ENCODE results near the gene DENND4C. TPM values are rescaled to one million over a fixed set of nuclear protein-coding genes. Genes with fewer than 3 reads are reported as not detected.

Gene DENND4C
- total and polyA plus RNA-seq, 2 of the 4 experiments (the other 2 are of a cell fraction): 9.0 to 32.6 TPM

DNA sequence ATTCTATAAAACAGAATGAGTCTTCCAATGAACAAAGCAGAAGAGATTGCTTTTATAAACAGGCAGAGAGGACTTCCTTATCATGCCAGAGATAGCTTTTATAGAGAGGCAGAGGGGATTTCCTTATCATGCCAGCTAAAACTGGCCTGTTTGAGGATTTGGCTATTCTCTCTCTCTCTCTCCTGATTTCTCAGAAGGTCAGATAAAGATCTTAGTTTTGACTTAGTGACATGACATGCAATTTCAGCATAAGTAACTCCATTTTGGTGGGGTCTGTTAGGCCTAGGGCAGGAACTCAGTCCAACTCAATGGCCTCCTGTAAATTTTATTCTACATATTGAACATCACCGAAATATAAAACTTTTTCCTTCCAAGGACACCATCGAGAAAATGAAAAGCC is 31.5 kb upstream of the DENND4C start:
- Histone ChIP-seq H3K14ac (replicated peaks; ENCODE audit: low read depth, low read length) (no peak overlapping the region), H4K91ac (ENCODE audit: insufficient read depth, low read depth, low read length) (no peak overlapping the region), H4K20me1 (ENCODE audit: insufficient read depth, low read length) (no peaks in the 10 kb centered on the region), H3K27me3 (ENCODE audit: control insufficient read depth, insufficient read depth, low read length) (peaks cover 2% of the 10 kb centered on the region; the same call in 1 of the 2 replicates), H2BK120ac (ENCODE audit: low read depth, low read length) (no peak overlapping the region), H3K9me1 (ENCODE audit: insufficient read depth, low read length) (no peaks in the 10 kb centered on the region; the same call in 1 of the 2 replicates), H2BK20ac (ENCODE audit: low read depth, low read length) (no peak overlapping the region), H2BK15ac (ENCODE audit: low read depth, low read length) (no peak overlapping the region), H3K79me1 (ENCODE audit: low read depth in 1 of 2, low read length in 2 of 2) (no peaks in the 10 kb centered on the region), H4K5ac (ENCODE audit: low read depth, low read length) (no peak overlapping the region), H3K23ac (ENCODE audit: low read depth, low read length) (no peak overlapping the region), H2AFZ (replicated peaks; ENCODE audit: low read length, poor library complexity) (no peak overlapping the region), H3K9me3 (ENCODE audit: control insufficient read depth, insufficient read depth, low read length) (no peaks in the 10 kb centered on the region), H3K4me3 (ENCODE audit: insufficient read depth, low read depth, low read length) (no peak overlapping the region), H3K4me2 (ENCODE audit: low read depth, low read length) (no peak overlapping the region), H3K56ac (ENCODE audit: extremely low read depth, insufficient read depth, low read length) (no peak overlapping the region), H3K18ac (ENCODE audit: low read depth, low read length) (no peak overlapping the region), H3K4me1 (ENCODE audit: control insufficient read depth, insufficient read depth, low read length) (no peaks in the 10 kb centered on the region), H4K8ac (ENCODE audit: low read depth in 2 of 2, low read length in 2 of 2) (no peak overlapping the region), H3K27ac (ENCODE audit: insufficient read depth, low read length) (no peak overlapping the region), H3K36me3 (ENCODE audit: control insufficient read depth, insufficient read depth, low read length) (no peaks in the 10 kb centered on the region), H3K4ac (ENCODE audit: low read depth, low read length) (no peak overlapping the region), H3K9ac (ENCODE audit: low read depth, low read length) (no peak overlapping the region), H2AK5ac (ENCODE audit: low read depth, low read length) (no peak overlapping the region), H2AK9ac (replicated peaks; ENCODE audit: low read depth, low read length, poor library complexity) (no peak overlapping the region), H2BK5ac (ENCODE audit: low read depth, low read length, poor library complexity, severe bottlenecking) (no peak overlapping the region)
- TF ChIP-seq SMC3 (IDR thresholded peaks at IDR 0.05; ENCODE audit: low read depth, low read length) (no peak), POLR2A (IDR thresholded peaks at IDR 0.05; ENCODE audit: low read depth, low read length) (no peak), MAFK (IDR thresholded peaks at IDR 0.05; ENCODE audit: low read depth, low read length) (no peak), NFE2L2 (IDR thresholded peaks at IDR 0.05; ENCODE audit: low read depth, low read length) (no peak), FOS (IDR thresholded peaks at IDR 0.05; ENCODE audit: low read depth, low read length) (no peak), RAD21 (IDR thresholded peaks at IDR 0.05; ENCODE audit: low read length) (no peak), CHD1 (IDR thresholded peaks at IDR 0.05; ENCODE audit: low read depth, low read length) (no peak), USF2 (IDR thresholded peaks at IDR 0.05; ENCODE audit: low read depth, low read length) (no peak), MAZ (IDR thresholded peaks at IDR 0.05; ENCODE audit: borderline replicate concordance, low read depth, low read length) (no peak), CEBPB (IDR thresholded peaks at IDR 0.05; ENCODE audit: low read depth, low read length) (no peak)
- TF ChIP-seq, protein P1, sequence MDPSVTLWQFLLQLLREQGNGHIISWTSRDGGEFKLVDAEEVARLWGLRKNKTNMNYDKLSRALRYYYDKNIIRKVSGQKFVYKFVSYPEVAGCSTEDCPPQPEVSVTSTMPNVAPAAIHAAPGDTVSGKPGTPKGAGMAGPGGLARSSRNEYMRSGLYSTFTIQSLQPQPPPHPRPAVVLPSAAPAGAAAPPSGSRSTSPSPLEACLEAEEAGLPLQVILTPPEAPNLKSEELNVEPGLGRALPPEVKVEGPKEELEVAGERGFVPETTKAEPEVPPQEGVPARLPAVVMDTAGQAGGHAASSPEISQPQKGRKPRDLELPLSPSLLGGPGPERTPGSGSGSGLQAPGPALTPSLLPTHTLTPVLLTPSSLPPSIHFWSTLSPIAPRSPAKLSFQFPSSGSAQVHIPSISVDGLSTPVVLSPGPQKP (IDR thresholded peaks at IDR 0.05; ENCODE audit: borderline replicate concordance, low read depth, low read length): no peak
- TF ChIP-seq, protein P2, sequence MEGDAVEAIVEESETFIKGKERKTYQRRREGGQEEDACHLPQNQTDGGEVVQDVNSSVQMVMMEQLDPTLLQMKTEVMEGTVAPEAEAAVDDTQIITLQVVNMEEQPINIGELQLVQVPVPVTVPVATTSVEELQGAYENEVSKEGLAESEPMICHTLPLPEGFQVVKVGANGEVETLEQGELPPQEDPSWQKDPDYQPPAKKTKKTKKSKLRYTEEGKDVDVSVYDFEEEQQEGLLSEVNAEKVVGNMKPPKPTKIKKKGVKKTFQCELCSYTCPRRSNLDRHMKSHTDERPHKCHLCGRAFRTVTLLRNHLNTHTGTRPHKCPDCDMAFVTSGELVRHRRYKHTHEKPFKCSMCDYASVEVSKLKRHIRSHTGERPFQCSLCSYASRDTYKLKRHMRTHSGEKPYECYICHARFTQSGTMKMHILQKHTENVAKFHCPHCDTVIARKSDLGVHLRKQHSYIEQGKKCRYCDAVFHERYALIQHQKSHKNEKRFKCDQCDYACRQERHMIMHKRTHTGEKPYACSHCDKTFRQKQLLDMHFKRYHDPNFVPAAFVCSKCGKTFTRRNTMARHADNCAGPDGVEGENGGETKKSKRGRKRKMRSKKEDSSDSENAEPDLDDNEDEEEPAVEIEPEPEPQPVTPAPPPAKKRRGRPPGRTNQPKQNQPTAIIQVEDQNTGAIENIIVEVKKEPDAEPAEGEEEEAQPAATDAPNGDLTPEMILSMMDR (conservative IDR thresholded peaks at IDR 0.05; ENCODE audit: low read depth, low read length): no peak
- dilution Hi-C loops (cut with HindIII; ENCODE audit: low sequenced_read_pairs, unreplicated experiment) (no loop called here), in situ Hi-C loops (cut with MboI; ENCODE audit: low sequenced_read_pairs) (no loop called here), intact Hi-C loops (cut with micrococcal nuclease) (no loop called here)
- ATAC-seq (ENCODE audit: low read depth) (no peak), DNase-seq (no peak)
- ChIA-PET POLR2A (ENCODE audit: unreplicated experiment) (no interaction called here), CTCF (no interaction called here)
- no CpG with 5 or more reads among the region's 2 CpGs for WGBS, 2 experiments (ENCODE audit: extremely low coverage in 2 of 2, insufficient read length in 1 of 2)
- no TSS peak for BruUV-seq (replicated peaks)

All from IMR-90 (cell line).